ENCODE results near the gene RXRA.

RXRA gene

DNA sequence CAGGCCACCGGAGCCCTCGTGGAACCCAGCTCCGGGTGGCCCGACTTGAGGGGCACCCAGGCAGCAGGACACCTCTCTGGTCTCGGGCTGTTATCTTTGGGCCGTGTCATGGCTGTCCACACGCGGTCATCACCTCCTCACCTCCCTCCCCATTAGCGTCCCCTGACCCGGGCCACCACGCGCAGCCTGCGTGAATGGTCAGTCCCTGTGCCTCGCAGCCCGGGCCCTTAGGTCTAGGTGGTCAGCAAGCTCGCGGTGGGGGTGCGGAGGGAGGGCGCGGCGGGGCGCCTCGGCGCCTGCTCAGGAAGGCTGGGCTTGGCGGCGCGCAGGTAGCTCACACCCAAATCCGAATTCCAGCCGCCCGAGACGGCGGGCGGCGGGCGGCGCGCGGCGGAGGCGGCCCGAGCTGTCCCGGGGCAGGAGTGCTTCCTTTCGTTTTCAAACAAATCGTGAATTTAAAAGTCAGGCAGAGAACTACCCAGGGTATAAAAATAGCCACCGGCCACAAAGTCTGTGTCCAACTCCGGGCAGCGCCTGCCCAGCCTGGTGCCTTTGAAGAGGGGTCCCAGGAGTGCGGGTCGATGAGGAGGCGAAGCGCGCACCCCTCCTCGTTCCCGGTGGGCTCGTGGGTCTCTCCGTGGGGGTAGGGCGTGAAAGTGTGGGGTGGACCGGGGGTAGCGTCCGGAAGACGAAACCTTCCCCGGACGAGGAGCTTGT lies 1.0 kb upstream of the RXRA start:
- peak; percentile 17 for DNase-seq (ENCODE audit: low read depth)

DNA sequence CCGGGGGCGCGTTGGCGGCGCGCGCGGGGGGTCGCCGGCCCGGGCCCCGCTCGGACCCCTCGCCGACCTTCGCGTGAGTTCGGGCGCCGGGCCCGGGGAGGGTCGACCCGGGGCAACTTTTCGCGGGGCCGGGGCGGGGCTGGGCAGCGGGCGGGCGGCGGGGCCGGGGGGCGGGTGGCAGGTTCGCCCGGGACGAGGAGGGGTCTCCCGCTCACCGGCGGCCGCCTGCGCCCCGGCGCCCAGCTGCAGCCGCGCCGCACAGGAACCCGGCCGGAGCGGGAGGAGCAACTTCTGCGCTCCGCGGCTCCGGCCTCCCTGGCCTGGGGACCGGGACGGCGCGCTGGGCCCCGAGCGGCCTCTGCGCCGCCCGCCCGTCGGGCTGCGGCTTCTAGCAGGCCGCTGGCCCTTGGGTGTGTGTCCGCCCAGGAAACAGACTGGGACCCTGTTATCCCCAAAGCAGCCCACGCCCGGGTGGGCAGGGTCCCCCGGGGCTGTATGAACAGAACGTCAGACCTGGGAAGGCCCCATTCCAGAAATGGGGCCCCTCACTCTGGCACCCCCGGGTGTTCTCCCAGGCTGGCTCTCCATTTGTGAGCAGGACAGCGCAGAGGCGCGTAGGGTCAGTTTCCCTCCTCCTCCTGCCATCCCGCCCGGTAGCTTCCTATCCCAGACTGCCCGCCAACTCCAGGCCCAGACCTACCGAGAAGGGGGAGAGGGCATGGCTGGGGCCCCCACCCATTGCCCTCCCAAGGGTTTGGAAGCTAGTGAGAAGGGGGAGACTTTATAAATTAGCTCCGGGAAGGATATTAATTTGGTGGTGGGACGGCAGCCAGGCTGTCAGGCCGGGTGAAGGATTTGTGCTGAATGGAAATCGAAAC lies 708 bp downstream of the RXRA start:
- no peak for DNase-seq (ENCODE audit: low read depth)

DNA sequence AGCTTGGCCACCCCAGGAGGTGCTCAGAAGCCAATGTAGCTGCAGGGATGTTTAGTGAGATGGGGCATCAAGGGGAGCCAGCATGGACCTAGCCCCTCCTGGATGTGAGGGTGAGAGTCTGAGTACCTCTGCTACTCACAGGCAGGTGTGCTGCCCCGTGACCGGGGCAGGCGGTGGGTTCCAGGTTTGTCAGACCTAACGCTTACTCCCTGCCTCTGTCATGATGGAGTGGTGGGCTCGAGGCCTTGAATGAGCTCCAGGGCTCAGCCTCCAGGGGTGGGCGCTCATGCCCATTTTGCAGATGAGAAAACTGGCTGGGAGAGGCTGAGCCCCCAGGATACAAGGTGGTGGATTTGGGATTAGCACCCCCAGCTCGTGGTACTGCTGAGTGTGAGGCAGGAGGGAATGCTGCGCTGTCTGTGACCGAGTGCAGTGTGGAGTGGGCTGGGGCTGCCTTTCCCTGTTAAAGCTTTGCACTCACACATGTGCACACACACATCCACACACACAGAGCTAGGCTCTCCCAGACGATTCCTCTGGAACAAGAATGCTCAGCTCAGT lies 1.5 kb downstream of the RXRA start:
- DNase-seq (ENCODE audit: low read depth): no peak

DNA sequence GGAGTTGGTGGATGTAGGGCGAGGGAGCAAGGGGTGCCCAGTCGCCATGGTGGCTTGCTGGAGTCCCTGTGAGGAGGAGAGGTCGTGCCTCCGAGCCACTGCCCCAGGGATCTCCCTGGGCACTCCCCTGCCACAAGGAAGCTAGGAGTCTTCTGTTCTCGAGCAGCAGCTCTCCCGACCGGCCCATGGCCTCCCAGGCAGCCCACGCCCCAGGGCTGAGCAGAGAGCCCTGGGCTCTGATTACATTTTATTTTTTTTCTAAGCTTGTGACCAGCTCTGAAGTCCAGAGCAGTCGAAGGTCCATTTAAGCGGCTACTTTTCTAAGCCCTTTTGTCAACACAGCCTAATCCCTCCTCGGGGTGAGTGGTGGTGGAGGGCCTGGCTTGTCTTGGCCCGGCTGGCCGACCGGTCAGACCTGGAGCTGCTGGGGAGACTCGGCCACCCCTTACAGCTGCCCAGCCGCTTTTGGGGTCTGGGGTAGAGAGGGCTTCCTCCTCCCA lies 2.1 kb downstream of the RXRA start:
- no peak for DNase-seq (ENCODE audit: low read depth)

DNA sequence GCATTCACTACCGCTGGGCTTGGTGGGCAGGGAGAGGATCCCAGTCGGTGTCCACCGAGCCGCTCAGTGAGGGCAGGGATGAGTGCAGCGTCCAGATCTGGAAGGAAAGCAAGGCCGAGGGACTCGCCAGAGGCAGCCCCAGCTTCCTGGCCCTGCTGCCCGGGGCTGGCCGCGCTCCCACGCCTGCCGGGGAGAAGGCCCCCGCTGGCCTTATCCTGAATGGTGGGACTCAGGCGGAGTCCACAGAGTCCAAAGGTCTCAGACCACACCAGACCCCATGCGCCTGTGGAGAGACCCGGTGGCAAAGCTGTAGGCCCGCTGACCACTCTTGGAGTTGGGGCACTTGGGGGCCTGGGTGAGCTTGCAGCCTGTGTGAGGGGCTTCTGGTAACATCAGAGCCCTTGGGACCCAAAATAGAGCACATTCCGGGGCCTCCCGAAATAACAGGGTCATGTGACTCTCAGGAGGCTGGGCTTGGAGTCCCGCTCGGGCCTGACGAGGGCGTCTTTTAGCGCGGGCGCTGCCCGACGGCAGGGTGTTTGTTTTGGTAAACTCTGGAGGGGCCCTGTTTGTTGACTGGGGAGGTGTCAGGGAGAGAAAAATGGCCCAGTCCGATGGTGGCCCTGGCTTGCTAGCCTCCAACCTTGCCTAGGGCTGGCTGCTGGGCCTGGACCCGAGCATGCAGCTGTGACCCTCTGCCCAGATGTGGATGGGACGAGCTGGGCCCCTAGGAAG lies 2.8 kb downstream of the RXRA start:
- no peak for DNase-seq (ENCODE audit: low read depth)

DNA sequence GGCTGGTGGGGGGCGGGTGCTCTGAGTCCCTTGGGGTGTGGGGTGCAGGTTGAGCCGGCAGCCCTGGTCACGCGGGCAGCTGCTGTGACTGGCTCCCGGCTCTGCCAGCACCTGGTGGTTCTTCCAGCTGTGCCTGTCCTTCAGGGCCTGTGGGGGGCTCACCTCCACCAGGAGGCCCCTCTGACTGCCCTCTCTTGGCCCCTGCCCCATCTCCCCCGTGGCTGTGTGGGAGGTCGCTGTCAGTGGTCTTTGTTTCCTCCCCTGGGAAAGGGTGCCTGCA lies 3.3 kb downstream of the RXRA start:
- no peak for DNase-seq (ENCODE audit: low read depth)

DNA sequence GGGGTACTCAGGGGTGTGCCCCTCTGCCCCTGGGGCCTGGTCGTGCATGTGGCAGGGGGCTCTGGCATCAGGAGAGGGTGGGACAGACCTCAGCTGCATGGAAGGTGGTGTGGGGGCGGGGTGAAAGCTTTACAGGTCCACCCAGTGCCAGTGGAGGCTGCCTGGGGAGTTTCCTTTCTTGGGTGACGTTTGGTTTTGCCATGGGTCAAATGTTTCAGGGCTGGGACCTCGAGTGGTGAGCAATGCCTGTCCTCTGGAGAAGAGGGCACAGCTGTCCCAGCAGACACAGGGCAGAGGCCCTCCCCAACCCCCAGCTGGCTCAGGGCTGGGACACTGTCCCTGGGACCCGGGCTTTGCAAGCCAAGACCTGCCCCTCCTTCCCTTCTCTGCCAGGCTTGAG lies 3.6 kb downstream of the RXRA start:
- DNase-seq (ENCODE audit: low read depth): no peak

DNA sequence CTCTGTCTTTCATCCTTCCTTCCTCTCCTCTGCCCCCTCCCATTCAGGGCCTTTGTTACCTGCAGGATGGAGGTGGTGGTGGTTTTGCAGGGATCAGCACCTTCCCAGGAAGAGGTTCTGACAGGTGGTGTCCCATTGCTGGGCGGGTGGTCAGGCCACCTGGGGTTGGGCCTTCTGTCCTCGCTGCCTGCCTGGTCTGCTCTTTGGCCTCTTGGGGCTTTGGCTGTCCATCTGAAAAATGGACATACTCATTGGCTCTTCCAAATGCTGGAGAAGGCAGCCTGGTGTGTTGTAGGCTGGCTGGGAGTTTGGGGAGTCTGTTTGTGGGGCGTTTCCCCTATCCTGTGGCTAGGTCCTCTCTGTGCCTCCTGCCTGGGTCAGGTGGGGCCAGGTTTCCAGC lies 4.3 kb downstream of the RXRA start:
- DNase-seq (ENCODE audit: low read depth): no peak

DNA sequence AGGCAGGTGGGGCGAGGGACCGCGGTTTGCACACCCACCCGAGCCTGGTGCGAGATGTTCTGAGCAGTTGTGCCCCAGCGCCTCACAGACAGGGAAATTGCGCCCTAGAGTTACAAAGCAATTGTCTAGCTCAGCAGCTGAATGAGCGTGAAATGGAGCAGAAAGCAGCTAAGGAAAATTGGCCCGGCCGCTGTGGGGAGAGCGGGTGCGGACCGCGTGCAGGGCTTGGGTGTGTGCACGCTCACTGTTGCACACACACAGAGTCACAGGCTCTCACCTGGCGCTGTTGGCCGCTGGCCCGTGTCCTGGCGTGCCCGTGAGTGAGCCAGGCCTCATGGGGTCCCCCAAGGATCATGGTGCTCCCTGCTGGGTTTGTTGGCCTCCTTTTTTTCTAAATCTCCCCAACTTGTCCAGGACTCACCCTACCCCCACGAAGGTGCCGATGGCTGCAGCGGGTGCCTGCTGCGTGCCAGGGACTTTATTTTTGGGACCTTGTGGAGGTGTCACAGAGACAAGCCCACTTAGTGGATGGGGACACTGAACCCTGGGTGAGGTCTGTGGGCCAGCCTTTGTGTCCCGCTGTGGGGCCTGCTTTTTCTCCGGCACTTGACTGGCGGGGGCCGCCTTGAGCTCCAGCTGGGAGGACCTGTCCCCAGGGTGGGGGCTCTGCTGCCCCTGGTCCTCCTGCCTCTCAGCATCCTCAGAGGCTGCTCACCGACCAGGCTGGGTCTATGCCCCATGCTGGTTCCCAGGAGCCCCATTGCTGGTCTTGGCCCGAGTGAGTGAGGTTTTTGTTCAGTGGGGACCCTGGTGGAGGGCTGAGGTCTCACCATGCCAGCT lies 5.2 kb downstream of the RXRA start:
- no peak for DNase-seq (ENCODE audit: low read depth)

DNA sequence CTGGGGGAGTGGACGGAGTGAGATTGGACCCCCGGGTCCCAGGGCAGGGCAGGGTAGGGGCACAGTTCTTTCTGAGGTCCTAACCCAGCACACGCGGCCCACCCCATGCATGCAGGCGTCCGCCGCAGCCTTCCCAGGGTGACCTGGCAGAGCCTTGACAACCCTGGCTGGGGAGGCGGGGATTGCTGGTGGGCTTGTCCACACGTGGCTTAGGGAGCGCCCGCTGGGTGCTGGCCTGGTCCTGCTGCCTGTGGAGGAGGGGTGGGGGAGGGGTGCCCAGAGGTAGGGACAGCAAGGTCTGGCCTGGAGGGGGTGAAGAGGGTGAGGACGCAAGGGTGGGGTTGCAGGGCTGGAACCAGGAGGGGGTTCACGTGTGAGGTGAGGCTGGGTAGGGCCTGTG lies 6.0 kb downstream of the RXRA start:
- DNase-seq (ENCODE audit: low read depth): no peak

DNA sequence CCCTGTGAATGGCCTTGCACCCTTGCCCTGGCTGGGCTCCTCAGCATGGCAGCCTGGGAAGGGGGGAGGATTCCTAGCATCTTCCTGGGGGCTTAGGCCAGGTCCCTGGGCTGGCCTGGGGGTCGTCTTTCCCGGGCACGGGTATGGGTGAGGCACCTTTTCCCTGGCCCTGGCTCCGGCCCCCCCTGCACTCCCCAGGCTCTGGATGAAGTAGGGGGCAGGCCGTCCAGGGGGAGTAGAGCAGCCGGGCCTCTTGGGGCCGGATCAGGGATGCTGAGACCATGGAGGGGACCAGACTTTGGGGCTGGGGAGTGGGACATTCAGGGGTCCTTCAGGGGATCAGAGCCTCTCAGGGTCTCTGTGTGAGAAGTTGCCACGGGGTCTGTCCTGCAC lies 6.6 kb downstream of the RXRA start:
- no peak for DNase-seq (ENCODE audit: low read depth)

DNA sequence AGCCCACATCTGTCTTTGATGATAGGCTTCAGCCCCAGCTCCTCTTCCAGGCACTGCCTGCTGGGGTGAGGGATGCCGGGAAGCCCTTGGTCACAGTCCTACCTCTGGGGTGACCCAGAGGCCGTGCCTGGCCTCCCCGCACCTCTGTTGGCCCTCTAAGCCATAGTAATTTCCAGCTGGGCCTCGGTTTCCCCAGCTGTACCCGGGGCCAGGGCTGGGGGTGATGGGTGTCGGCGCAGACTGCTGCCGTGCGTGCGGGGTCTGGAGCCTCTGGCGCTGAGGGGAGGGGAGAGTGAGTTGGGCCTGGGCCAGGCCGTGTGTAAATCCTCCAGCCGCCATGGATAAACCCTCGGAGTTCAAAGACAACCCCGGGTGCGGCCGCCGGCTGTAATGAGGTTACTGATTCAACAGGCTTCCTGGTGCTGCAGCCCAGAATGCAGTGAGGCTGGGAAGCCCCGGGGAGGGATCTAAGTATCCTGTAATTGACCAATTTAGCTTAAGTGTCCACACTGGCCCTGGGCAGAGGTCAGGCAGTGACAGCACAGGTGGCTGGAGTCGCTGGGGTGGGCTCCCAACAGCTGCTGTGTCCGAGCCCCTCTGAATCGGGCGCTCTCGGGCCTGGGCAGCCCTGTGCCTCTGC lies 7.1 kb downstream of the RXRA start:
- DNase-seq (ENCODE audit: low read depth): no peak

DNA sequence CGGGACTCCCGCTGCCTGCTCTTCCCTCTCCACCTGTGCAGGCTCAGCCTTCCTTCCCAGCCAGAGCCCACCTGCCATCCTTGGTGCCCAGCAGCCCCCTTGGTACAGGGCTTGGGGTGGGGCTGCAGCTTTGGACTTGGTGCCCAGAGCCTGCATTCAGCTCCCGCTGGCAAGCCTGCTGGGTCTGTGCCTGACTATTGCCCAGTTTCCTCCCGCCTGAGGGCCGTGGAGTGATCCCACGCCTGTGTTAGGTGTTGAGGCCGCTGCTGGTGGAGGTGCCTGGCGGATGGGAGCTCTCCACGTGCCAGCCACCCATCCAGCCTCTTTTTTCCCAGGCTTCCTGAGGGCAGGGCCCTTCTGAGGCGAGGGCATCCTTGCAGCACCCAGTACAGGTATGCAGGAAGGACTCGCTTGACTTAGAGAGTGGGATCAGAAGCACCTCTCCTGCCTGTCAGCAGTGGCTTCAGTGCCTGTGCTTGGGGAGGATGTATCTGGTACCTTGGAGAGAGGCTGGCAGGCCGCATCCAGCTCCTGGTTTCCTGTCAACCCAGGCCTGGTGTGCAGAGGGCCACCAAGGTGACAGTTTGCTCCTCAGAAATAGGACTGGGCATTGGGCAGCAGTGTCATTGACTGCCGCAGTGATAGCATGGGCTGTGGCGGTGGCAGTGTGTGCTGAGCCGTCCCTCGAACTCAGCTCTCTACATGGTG lies 7.8 kb downstream of the RXRA start:
- no peak for DNase-seq (ENCODE audit: low read depth)

DNA sequence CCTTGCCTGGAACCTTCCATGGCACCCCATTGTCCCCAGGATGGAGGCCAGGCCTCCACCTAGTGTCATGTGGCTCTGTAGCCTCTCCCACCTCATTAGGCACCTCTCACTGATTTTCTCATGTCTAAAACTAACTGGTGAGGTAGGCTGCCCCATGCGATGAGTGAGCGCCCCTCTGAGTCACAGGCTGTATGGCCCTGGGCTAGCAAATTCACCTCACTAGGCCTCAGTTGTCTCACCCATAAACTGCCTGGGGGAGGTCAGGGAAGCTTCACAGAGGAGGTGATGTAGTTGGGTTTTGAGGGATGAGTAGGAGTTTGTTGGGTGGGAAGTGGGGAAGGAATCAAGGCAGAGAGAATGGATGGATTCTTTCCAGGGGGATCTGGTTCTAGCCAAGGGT lies 8.8 kb downstream of the RXRA start:
- no peak for DNase-seq (ENCODE audit: low read depth)

DNA sequence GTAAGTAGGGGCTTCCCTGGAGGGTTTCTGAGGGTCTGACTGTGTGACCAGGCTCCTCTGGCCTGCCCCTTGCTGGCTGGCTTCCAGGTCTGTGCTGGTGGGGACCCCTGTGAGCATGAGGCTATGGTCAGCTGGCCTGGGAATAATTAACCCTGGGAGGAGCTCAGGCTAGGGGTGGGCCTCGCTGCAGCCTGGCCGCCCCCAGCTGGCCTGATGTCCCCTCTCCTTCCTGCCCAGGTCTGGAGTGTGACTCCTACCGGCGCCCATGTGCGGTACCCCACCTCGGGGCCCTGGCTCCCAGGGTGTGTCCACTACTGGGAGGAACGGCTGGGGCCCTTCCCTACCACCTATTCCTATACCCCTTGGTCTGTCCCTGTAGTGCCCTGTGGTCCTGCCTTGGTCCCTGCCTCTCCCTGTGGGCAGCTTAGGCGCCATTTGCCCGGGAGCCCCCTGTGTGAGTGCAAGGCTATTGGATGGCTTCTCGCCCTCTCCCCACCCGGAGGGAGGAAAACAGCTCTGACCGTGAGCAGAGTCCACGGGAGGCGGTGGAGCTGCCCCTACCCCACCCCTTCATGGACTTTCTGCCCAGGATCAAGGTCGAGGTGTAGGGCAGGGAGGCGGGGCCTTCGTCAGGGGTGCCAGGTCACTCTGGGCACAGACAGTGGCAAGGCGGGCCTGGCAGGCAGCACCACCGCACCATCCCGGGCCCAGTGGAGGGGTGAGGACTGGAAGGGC lies 9.4 kb downstream of the RXRA start:
- no peak for DNase-seq (ENCODE audit: low read depth)

DNA sequence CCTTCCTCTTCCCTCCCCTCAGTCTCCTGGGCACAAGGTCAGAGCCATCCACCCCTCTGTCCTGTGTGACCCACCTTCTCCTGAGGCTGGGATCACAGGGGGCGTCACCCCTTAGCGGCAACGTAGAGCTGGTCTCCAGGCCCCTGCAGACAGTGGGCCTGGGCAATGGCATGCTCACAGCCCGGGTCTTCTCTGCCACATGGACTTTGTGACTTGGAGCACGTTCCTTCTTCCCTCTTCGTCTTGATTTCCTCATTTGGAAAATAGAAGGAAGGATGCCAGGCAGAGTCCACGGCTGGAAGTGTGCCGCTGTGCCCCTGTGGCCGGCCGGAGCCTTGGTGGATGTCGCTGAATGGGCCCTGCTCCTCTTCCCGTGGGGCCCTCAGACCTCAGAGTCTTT lies 10.0 kb downstream of the RXRA start:
- no peak for DNase-seq (ENCODE audit: low read depth)

DNA sequence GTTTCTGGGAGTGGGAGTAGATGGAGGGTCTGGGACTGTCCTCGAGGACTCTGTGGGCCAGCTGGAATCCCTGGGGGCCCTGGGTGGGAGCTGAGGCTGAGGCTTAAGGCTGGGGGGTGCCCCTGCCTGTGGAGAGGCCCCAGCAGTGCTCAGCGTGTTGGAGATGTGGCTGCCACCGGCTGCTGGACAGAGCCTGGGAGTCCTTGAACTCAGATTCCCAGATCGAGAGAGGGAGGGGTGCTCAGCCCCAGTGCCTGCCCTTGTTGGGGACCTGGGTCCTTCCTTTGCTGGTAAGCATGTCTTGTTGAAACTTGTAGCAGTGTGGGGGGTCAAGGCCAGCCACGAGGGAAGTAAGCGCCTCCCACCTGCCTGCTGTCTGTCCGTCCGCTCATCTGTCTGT lies 10.7 kb downstream of the RXRA start:
- no peak for DNase-seq (ENCODE audit: low read depth)

DNA sequence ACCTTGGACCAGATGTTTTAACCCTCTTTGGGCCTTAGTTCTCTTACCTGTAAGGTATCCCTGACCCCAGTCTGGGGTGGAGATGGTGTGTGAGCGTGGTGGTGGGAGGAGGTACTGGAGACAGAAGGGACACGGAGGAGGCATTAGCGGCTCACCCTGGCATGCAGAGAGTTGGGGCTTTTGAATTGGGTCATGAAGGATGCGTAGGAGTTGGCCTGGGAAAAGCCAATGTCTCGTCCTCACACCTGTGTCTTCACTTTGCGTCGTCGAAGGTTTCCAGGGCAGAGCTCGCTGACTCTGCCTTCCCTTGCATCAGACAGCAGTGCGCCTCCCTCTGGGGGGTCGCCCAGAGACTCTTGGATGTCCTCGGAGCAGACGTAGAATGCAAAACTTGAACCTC lies 11.2 kb downstream of the RXRA start:
- no peak for DNase-seq (ENCODE audit: low read depth)

DNA sequence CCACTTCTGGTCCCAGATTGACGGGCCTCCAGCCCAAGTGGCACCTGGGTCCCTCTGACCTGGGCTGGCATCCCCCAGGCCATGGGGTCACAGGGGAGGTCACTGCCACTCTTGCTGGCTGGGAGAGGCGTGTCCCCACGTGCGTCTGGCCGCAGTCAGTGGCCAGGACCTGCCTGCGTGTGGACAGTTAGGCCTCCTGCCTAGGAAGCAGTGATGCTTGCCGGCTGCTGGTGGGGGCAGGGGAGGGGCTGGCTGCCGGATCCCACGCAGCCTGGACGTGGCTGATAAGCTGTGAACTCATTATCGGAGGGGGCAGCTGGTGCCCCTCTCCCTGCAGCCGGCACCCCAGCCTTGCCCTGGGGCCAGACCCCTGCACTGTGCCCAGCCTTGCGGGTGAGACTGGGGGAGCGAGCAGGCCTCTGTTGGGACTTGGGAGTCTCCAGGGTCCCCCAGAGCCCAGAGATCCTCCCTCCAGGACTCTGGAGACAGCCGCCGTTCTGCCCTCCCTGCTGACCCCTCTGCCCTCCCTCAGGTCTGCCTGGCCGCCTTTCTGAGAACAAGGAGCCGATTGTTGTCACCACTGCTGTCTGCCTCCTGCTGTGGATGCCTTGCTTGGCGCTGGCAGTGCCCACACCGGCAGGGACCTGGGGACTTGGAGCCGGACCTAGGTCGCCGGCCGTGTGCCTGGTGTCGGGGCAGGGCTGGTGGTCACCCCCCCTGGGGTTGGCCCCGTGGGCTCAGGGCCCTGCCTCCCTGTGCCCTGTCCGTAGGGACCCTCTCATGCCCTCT lies 12.3 kb downstream of the RXRA start:
- no peak for DNase-seq (ENCODE audit: low read depth)
